NB4 (cell line): Measurements from ENCODE around the gene INAFM1.

Source experiments
- DNase-seq: peaks from one replicate; pipeline ENCODE4 v3.0.0; 2010; ENCODE audit warnings: low read depth
- H3K4me3 ChIP-seq: one replicate; pipeline ENCODE4 v1.5.1; 2011; ENCODE audit warnings: mild to moderate bottlenecking, low read depth, low read length, moderate library complexity
- MYC ChIP-seq: IDR thresholded peaks from 2 replicates; pipeline ENCODE4 v1.6.1; 2011; ENCODE audit warnings: low read depth, low read length
- POLR2A ChIP-seq: IDR thresholded peaks from 2 replicates; pipeline ENCODE4 v1.6.1; 2011; ENCODE audit warnings: mild to moderate bottlenecking; ENCODE audit not compliant: insufficient read length; ENCODE audit errors: extremely low read depth
- TF ChIP-seq, protein P1 (sequence below): IDR thresholded peaks from 2 replicates; pipeline ENCODE4 v1.6.1; 2011; ENCODE audit warnings: low read depth, low read length
- TF ChIP-seq, protein P2 (sequence below): IDR thresholded peaks from one replicate; pipeline ENCODE4 v1.5.1; 2012; ENCODE audit warnings: low read depth, low read length

The INAFM1 gene

DNA sequence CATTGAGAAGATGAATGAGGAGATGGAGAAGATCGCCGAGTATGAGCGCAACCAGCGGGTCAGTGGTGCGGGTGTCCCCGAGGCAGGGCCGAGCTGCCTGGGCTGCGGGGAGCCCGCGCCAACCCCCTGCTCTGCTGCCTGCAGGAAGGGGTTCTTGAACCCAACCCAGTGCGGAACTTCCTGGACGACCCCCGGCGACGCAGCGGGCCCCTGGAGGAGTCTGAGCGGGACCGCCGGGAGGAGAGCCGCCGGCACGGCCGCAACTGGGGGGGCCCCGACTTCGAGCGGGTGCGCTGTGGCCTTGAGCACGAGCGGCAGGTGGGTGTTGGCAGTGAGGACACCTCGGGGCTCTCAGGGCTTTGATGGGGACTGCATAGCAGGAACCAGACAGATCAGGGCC lies 10.1 kb upstream of the INAFM1 start:
- no peak for DNase-seq
- TF ChIP-seq MYC: no peak
- TF ChIP-seq, protein P1, sequence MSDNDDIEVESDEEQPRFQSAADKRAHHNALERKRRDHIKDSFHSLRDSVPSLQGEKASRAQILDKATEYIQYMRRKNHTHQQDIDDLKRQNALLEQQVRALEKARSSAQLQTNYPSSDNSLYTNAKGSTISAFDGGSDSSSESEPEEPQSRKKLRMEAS: no peak
- TF ChIP-seq, protein P2, sequence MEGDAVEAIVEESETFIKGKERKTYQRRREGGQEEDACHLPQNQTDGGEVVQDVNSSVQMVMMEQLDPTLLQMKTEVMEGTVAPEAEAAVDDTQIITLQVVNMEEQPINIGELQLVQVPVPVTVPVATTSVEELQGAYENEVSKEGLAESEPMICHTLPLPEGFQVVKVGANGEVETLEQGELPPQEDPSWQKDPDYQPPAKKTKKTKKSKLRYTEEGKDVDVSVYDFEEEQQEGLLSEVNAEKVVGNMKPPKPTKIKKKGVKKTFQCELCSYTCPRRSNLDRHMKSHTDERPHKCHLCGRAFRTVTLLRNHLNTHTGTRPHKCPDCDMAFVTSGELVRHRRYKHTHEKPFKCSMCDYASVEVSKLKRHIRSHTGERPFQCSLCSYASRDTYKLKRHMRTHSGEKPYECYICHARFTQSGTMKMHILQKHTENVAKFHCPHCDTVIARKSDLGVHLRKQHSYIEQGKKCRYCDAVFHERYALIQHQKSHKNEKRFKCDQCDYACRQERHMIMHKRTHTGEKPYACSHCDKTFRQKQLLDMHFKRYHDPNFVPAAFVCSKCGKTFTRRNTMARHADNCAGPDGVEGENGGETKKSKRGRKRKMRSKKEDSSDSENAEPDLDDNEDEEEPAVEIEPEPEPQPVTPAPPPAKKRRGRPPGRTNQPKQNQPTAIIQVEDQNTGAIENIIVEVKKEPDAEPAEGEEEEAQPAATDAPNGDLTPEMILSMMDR: no peak
- TF ChIP-seq POLR2A: no peak
- no peak overlapping the region for H3K4me3 ChIP-seq

DNA sequence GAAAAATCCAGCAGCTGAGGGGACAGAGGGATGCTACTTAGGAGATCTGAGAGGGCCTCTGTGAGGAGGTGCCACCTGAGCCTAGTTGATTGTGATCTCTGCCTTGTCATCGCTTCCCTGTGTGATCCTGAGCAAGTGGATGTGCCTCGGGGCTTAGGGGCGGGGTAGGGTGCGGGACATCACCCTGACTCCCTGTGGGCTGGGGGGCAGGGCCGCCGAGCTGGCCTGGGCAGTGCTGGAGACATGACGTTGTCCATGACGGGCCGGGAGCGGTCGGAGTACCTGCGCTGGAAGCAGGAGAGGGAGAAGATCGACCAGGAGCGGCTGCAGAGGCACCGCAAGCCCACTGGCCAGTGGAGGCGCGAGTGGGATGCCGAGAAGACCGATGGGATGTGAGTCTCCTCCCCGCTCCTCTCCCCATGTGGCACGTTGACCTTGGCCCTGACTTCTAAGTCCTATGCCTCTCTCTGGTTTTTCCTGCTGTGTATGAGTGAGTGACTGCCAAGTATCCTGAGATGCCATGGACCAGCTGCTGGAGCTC lies 8.2 kb upstream of the INAFM1 start:
- TF ChIP-seq MYC (no peak), POLR2A (no peak)
- TF ChIP-seq, protein P2: no peak
- TF ChIP-seq, protein P1: no peak
- no peak overlapping the region for H3K4me3 ChIP-seq
- no peak for DNase-seq

DNA sequence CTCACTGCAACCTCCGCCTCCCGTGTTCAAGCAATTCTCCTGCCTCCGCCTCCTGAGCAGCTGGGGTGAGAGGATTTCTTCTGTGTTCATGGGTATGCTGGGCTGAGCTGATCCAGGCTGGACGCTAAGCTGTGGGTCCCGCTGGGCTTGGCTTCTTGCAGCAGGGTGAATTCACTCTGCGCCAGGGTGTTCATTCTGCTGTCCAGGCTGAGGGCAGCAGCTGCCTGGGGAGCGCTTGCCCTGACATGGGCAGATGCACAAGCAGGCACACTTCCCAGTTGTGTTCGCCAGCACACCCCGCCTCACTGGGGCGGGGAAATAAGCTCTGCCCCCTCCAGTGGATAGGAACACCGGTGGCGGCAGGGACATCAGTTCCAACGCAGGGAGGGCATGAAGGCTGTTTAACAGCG lies 7.3 kb upstream of the INAFM1 start:
- TF ChIP-seq POLR2A (no peak), MYC (no peak)
- TF ChIP-seq, protein P2: no peak
- TF ChIP-seq, protein P1: no peak

DNA sequence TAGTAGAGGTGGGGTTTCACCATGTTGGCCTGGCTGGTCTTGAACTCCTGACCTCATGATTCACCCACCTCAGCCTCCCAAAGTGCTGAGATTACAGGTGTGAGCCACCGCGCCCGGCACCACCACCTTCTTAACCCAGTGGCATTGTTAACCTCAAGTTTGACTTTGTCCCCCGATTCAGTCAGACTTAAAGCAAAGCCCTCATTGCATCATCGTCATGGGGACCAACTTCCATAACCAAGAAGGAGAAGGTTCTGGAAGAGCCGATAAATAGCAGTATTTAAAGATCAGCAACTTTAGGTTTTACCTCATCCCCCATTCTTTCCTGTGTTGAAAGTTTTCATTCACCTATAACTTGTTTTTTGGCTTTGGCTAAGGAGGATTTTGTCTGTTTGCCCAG lies 6.7 kb upstream of the INAFM1 start:
- DNase-seq: no peak
- TF ChIP-seq, protein P1: no peak
- TF ChIP-seq POLR2A (no peak), MYC (no peak)
- TF ChIP-seq, protein P2: no peak
- H3K4me3 ChIP-seq: no peak overlapping the region

More for the DNA sequence above, 7.3 kb upstream of the INAFM1 start:
- no peak for DNase-seq
- no peak overlapping the region for H3K4me3 ChIP-seq

DNA sequence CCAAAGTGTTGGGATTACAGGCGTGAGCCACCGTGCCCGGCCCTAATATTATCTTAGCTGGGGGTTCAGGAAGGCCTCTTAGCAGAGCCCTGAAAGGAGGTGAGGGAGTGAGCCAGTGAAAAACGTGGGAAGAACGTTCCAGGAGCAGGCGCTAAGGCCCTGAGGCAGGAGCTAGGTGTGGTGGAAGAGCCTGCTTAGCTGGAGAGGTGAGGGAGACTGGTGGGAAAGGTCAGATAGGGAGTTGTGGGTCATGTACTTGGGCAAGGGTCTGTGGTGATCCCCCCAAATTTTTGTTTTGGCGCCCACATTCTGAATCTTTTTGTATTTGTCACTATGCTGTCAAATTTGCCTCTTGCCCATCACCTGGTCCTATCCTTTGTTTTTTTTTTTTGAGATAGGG lies 5.1 kb upstream of the INAFM1 start:
- DNase-seq: no peak
- TF ChIP-seq MYC (no peak), POLR2A (no peak)
- TF ChIP-seq, protein P1: no peak
- TF ChIP-seq, protein P2: no peak
- no peak overlapping the region for H3K4me3 ChIP-seq

DNA sequence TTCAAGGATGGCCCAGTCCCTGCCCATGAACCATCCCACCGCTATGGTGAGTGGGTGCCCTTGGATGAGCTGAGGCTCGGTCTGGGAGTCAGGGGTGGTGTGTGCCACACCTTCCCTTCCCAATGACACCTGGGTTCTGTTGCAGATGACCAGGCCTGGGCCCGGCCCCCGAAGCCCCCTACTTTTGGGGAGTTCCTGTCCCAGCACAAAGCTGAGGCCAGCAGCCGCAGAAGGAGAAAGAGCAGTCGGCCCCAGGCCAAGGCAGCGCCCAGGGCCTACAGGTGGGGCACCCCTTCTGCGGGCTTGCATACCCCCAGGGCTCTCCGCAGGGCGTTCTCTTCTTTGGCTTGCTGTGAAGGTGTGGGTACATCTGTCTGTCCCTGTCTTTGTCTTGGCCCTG lies 4.3 kb upstream of the INAFM1 start:
- no peak overlapping the region for H3K4me3 ChIP-seq
- TF ChIP-seq, protein P1: no peak
- TF ChIP-seq POLR2A (no peak), MYC (no peak)
- TF ChIP-seq, protein P2: no peak
- no peak for DNase-seq
